Hepatocyte (in vitro differentiated cells): ENCODE measurements around the gene ABLIM2.

ENCODE experiments used
- EZH2 ChIP-seq: fragments of 200-600 bp; sonication (generic); IDR thresholded peaks from 2 replicates; pipeline ENCODE4 v1.6.1; 2016; ENCODE audit warnings: antibody characterized with exemption, mild to moderate bottlenecking, borderline replicate concordance
- TF ChIP-seq, protein P1 (sequence below): fragments of 200-600 bp; sonication (generic); IDR thresholded peaks from 2 replicates; pipeline ENCODE4 v1.5.1; 2016; ENCODE audit warnings: antibody characterized with exemption, mild to moderate bottlenecking; ENCODE audit not compliant: poor library complexity

DNA sequence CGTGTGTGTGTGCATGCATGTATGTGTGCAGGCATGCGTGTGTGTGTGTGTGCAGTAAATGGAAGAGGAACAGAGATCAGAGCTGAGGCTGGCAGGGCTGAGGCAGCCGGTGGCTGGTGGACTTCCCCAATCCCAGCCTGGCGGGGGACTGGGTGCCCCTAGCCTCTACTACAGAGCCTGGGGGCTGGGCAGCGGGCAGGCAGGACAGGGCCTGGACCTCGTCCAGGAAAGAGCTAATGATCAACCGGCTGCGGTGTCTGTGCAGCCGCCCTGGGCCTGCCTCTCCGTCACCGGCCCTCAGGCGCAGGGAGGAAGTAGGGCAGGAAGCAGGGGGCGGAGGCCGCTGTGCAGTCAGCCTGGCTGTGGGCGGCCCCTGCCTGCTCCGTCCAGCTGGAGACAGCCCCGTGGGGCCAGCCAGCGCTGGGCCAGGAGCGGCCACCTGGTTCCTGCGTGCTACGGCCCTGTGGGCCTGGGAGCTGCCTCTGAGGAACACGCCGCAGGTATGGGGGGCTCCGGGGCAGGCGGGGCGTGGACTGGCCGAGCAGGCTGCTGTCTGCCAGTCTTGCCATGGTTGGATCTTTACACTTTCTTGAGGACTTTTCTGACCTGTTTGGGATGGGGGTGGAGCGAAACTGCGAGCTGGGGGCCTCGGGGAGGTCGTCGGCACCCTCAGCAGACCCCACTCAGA lies 40.4 kb upstream of the ABLIM2 start, which contains the start of gene SH3TC1:
- TF ChIP-seq, protein P1, sequence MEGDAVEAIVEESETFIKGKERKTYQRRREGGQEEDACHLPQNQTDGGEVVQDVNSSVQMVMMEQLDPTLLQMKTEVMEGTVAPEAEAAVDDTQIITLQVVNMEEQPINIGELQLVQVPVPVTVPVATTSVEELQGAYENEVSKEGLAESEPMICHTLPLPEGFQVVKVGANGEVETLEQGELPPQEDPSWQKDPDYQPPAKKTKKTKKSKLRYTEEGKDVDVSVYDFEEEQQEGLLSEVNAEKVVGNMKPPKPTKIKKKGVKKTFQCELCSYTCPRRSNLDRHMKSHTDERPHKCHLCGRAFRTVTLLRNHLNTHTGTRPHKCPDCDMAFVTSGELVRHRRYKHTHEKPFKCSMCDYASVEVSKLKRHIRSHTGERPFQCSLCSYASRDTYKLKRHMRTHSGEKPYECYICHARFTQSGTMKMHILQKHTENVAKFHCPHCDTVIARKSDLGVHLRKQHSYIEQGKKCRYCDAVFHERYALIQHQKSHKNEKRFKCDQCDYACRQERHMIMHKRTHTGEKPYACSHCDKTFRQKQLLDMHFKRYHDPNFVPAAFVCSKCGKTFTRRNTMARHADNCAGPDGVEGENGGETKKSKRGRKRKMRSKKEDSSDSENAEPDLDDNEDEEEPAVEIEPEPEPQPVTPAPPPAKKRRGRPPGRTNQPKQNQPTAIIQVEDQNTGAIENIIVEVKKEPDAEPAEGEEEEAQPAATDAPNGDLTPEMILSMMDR: no peak
- TF ChIP-seq EZH2: no peak
